Type B pancreatic cell (in vitro differentiated cells): ENCODE results near the gene TBR1. TPM values are rescaled to one million over a fixed set of nuclear protein-coding genes. Genes with fewer than 3 reads are reported as not detected.

ENCODE experiments used
- DNase-seq: peaks from one replicate; pipeline ENCODE4 v3.0.0; 2021; ENCODE audit warnings: mixed read lengths; ENCODE audit not compliant: unreplicated experiment; ENCODE audit errors: extremely low spot score
- H3K27ac Mint-ChIP-seq: 2 replicates; pipeline ENCODE4 v1.8.0; 2021; ENCODE audit warnings: mild to moderate bottlenecking, mixed read lengths
- H3K27me3 Mint-ChIP-seq: 2 replicates; pipeline ENCODE4 v1.8.0; 2021; ENCODE audit warnings: mixed read lengths
- H3K36me3 Mint-ChIP-seq: 2 replicates; pipeline ENCODE4 v1.8.0; 2021; ENCODE audit warnings: mixed read lengths
- H3K4me1 Mint-ChIP-seq: one replicate; pipeline ENCODE4 v1.8.0; 2021; ENCODE audit warnings: mixed read lengths; ENCODE audit not compliant: unreplicated experiment
- H3K4me3 Mint-ChIP-seq: 2 replicates; pipeline ENCODE4 v1.8.0; 2021; ENCODE audit warnings: mild to moderate bottlenecking, mixed read lengths
- H3K9me3 Mint-ChIP-seq: 2 replicates; pipeline ENCODE4 v1.8.0; 2021; ENCODE audit warnings: mixed read lengths
- CTCF ChIP-seq: fragments of 200-600 bp; sonication (generic); conservative IDR thresholded peaks from 2 replicates; pipeline ENCODE4 v1.5.0; 2021; ENCODE audit warnings: antibody characterized with exemption, mild to moderate bottlenecking
- total RNA-seq: library from RNA; stranded (reverse); gene quantifications from 2 replicates; pipeline ENCODE4 v1.2.1, GENCODE V29; 2021; ENCODE audit warnings: low replicate concordance

Gene TBR1
- total RNA-seq, 1 donor from 2014 or later = 1.1 TPM

- TF ChIP-seq CTCF = no peak
- peaks cover 18% of the 10 kb centered on the region for H3K4me1 Mint-ChIP-seq
- peaks cover 94% of the 10 kb centered on the region for H3K27me3 Mint-ChIP-seq
- H3K4me3 Mint-ChIP-seq = peak overlapping the region; percentile 85
- no peak for DNase-seq
- no peaks in the 10 kb centered on the region for H3K36me3 Mint-ChIP-seq
- H3K27ac Mint-ChIP-seq = peak overlapping the region; percentile 46
- H3K9me3 Mint-ChIP-seq = no peaks in the 10 kb centered on the region
These were observed 7.6 kb downstream of the TBR1 start for GRCh38 chr2:161423421-161424393.

GRCh38 chr2:161424394-161424769 lies 8.3 kb downstream of the TBR1 start:
- Mint-ChIP-seq H3K36me3 (no peaks in the 10 kb centered on the region), H3K27ac (peak overlapping the region; percentile 46), H3K27me3 (peaks cover 94% of the 10 kb centered on the region), H3K4me1 (peaks cover 15% of the 10 kb centered on the region), H3K9me3 (no peaks in the 10 kb centered on the region), H3K4me3 (peak overlapping the region; percentile 85)
- TF ChIP-seq CTCF = no peak
- DNase-seq = no peak

GRCh38 chr2:161424891-161425727 lies 9.0 kb downstream of the TBR1 start:
- no peaks in the 10 kb centered on the region for H3K9me3 Mint-ChIP-seq
- H3K27ac Mint-ChIP-seq = no peak overlapping the region
- peak overlapping the region; percentile 85 for H3K4me3 Mint-ChIP-seq
- DNase-seq = no peak
- no peak for TF ChIP-seq CTCF
- H3K27me3 Mint-ChIP-seq = peaks cover 95% of the 10 kb centered on the region
- H3K4me1 Mint-ChIP-seq = peaks cover 15% of the 10 kb centered on the region
- H3K36me3 Mint-ChIP-seq = no peaks in the 10 kb centered on the region

GRCh38 chr2:161425728-161426454 lies 9.8 kb downstream of the TBR1 start:
- no peak for DNase-seq
- Mint-ChIP-seq H3K36me3 (no peaks in the 10 kb centered on the region), H3K4me3 (peak overlapping the region; percentile 83), H3K27ac (peak overlapping the region; percentile 29), H3K9me3 (no peaks in the 10 kb centered on the region), H3K27me3 (peaks cover 95% of the 10 kb centered on the region), H3K4me1 (peaks cover 15% of the 10 kb centered on the region)
- no peak for TF ChIP-seq CTCF

GRCh38 chr2:161426455-161426921 lies 10.4 kb downstream of the TBR1 start:
- Mint-ChIP-seq H3K4me1 (peaks cover 15% of the 10 kb centered on the region), H3K9me3 (no peaks in the 10 kb centered on the region), H3K27ac (peak overlapping the region; percentile 29), H3K36me3 (no peaks in the 10 kb centered on the region), H3K27me3 (peaks cover 93% of the 10 kb centered on the region), H3K4me3 (peak overlapping the region; percentile 83)
- TF ChIP-seq CTCF = peak; percentile 73
- no peak for DNase-seq
